Common myeloid progenitor, CD34-positive (primary cell): ENCODE measurements around the gene DUOXA2.
A peak's percentile ranks its signal among the peaks of the same experiment; 100 is the strongest.

Experiments
- CTCF ChIA-PET: fragments of 350-600 bp; sonication (Branson Sonifier 250); formaldehyde crosslinking; loops from one replicate; lab custom pipeline; 2021; ENCODE audit warnings: antibody characterized with exemption; lab: Charles Lee
- POLR2A ChIA-PET: fragments of 350-600 bp; sonication (Branson Sonifier 250); formaldehyde crosslinking; loops from one replicate; lab custom pipeline; 2021; ENCODE audit warnings: antibody characterized with exemption; lab: Charles Lee
- DNase-seq, 3 donors: peaks; one replicate each; pipeline versions ENCODE4 v3.0.0 to v3.0.0-alpha.2; 2013
- H3K27ac ChIP-seq, 2 experiments: 1 replicate in 1 of 2; 2 replicates in 1 of 2; pipeline ENCODE4 v1.7.0; 2013; ENCODE audit warnings: inconsistent platforms in 2 of 2, low read length in 2 of 2, mild to moderate bottlenecking in 2 of 2, low read depth in 1 of 2, moderate library complexity in 1 of 2; ENCODE audit not compliant: severe bottlenecking in 2 of 2, insufficient read depth in 1 of 2, poor library complexity in 1 of 2
- H3K27me3 ChIP-seq, 5 experiments: replicated peaks in 2 of 5; 1 replicate in 3 of 5; 2 replicates in 2 of 5; pipeline versions ENCODE4 v1.6.1 to v1.7.0; 2013; ENCODE audit warnings: low read length in 4 of 5, mild to moderate bottlenecking in 2 of 5, moderate library complexity in 2 of 5, inconsistent platforms in 1 of 5; ENCODE audit not compliant: insufficient read depth in 5 of 5, control insufficient read depth in 4 of 5
- H3K36me3 ChIP-seq, 4 experiments: 1 replicate in 2 of 4; 2 replicates in 2 of 4; pipeline versions ENCODE4 v1.6.1 to v1.7.0; 2013; ENCODE audit warnings: low read length in 3 of 4, control low read depth in 1 of 4, mild to moderate bottlenecking in 1 of 4; ENCODE audit not compliant: control insufficient read depth in 4 of 4, insufficient read depth in 4 of 4
- H3K4me1 ChIP-seq, 4 experiments: 1 replicate in 3 of 4; 2 replicates in 1 of 4; pipeline versions ENCODE4 v1.6.1 to v1.7.1; 2013; ENCODE audit warnings: low read length in 3 of 4, mild to moderate bottlenecking in 3 of 4, control low read depth in 1 of 4, inconsistent platforms in 1 of 4, moderate library complexity in 1 of 4; ENCODE audit not compliant: control insufficient read depth in 4 of 4, insufficient read depth in 4 of 4; ENCODE audit errors: control extremely low read depth in 1 of 4
- H3K4me3 ChIP-seq, 7 experiments: 1 replicate in 4 of 7; 2 replicates in 3 of 7; pipeline versions ENCODE4 v1.5.1 to v1.7.0; 2013; ENCODE audit warnings: mild to moderate bottlenecking in 7 of 7, low read length in 6 of 7, moderate library complexity in 6 of 7, inconsistent platforms in 2 of 7, low read depth in 2 of 7, control low read depth in 1 of 7; ENCODE audit not compliant: insufficient read depth in 4 of 7, control insufficient read depth in 1 of 7; ENCODE audit errors: extremely low read depth in 1 of 7
- H3K9me3 ChIP-seq, 5 experiments: 1 replicate in 4 of 5; 2 replicates in 1 of 5; pipeline versions ENCODE4 v1.6.1 to v1.7.1; 2013; ENCODE audit warnings: low read length in 4 of 5, mild to moderate bottlenecking in 2 of 5, inconsistent platforms in 1 of 5, low read depth in 1 of 5, moderate library complexity in 1 of 5; ENCODE audit not compliant: control insufficient read depth in 4 of 5, insufficient read depth in 2 of 5; ENCODE audit errors: control extremely low read depth in 1 of 5
- whole genome bisulfite sequencing: methylation state at CpG from one replicate; pipeline ENCODE4 v1.1.5; 2013; ENCODE audit not compliant: insufficient coverage; 5-methylcytosine and 5-hydroxymethylcytosine counted together

DUOXA2 gene

DNA sequence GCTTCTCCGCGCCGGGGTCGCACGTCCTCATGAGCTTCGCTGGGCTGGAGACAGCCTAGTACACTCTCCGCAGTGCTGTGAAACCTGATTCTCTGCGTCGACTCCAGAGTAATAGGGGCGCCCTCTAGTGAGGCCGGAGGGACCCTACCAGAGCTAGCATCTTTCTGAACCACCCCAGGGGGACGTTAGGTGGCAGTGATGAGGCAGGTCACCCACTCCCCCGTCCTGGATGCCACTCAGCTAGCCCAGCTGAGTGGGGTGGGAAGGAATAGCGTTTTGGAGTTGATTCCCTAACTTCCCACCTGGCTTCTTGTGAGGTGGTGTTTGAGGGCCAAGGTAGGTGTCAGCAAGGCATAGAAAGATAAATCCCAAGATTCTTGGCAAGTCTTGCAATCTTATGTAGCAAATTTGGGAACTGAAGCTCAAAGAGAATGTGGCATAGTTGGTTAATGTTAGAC, 4.0 kb downstream of the DUOXA2 start:
- Histone ChIP-seq H3K4me1 (peaks cover 0 to 34% (median 18%) of the 10 kb centered on the region in 4 experiments), H3K4me3 (peak overlapping the region in 4 of 7 experiments; percentile 10 to 58 (median 56)), H3K27ac (no peak overlapping the region), H3K27me3 (peaks cover 0 to 67% (median 49%) of the 10 kb centered on the region in 5 experiments), H3K9me3 (no peaks in the 10 kb centered on the region), H3K36me3 (no peaks in the 10 kb centered on the region)
- peak; percentile 89 to 94 (median 91) for DNase-seq
- ChIA-PET CTCF (interaction anchor here (0.6 to 1.8 kb wide), 21 partner anchors 8 to 529 kb away, joined by 3 to 13 read pairs (median 4); partner anchors contain the start of genes DUOX1 and DUOXA1), POLR2A (no interaction called here)
- WGBS, result 0% methylated on average over 14 of the region's 14 CpGs

DNA sequence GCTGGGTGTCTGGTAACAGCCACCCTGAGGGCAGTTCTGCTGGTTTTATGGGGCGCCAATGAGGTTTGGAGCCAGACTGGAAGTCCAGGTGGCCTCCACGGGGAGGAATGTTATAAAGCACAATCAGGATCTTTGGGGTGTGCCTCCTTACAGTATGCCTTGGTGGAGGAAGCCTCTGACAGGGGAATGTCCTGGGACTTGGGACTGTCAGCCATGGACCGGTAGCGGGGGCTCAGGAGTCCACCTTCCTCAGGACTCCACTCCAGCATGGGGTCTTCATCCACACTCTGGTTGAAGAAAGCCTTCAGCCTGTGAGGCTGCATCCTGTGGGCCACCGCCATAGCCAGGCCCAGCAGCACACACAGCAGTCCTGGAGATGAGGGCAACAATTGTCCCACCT, 4.9 kb downstream of the DUOXA2 start:
- no peak overlapping the region for H3K27ac ChIP-seq
- peaks cover 1 to 67% (median 46%) of the 10 kb centered on the region in 5 experiments for H3K27me3 ChIP-seq
- H3K4me1 ChIP-seq, result peaks cover 0 to 26% (median 15%) of the 10 kb centered on the region in 4 experiments
- no peaks in the 10 kb centered on the region for H3K36me3 ChIP-seq
- DNase-seq, result no peak
- no peak overlapping the region for H3K4me3 ChIP-seq
- POLR2A ChIA-PET, result no interaction called here
- no peaks in the 10 kb centered on the region for H3K9me3 ChIP-seq
- CTCF ChIA-PET, result interaction anchor here (1.0 to 1.8 kb wide), 11 partner anchors 7 to 106 kb away, joined by 3 to 13 read pairs (median 5); partner anchors contain the start of genes DUOX1 and DUOXA1
- 96% methylated on average over 4 of the region's 5 CpGs for WGBS

DNA sequence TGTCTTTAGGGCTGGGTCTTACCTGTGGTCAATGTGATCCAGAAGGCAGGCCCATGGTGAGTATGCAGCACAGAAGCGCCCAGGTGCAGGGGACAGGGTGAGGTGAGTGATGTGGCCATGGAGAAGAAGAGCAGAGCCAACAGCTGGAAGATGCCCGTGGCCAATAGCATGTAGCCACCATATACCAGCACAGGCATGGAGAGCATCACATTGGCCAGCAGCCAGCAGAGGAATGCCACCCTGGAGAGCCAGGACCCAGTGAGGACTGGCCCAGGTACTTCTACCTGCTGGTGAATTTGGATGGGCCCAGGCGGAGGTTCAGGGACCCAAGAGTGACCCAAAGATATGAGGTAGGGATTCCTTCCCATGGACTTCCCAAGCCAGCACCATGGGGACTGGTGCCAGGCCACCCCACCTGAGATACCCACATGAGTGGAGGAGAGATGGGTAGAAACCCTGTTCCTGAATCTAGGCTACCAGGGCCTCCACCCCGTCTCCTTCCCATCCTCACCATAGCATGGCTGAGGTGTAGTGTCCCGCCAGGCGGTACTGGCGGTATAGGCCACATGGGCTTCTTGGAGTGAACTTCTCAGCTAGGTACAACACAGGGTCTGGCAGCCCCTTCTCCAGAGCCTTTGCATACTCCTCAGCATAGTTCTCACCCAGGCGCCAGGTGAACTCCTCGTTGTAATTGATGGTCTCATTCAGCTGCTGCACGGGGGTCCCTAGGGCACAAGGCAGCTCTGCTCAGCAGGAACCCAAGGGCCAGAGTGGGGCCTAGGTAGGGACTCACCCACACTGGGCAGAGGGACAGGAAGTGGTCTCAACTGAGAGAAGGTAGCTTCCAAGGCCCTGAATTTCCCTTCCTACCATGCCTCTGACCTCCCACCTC, 6.2 kb downstream of the DUOXA2 start:
- 93% methylated on average over 9 of the region's 10 CpGs for WGBS
- Histone ChIP-seq H3K4me1 (peaks cover 0 to 20% (median 11%) of the 10 kb centered on the region in 4 experiments), H3K36me3 (no peaks in the 10 kb centered on the region), H3K4me3 (no peak overlapping the region), H3K9me3 (no peaks in the 10 kb centered on the region), H3K27ac (no peak overlapping the region), H3K27me3 (peaks cover 2 to 65% (median 36%) of the 10 kb centered on the region in 5 experiments)
- no peak for DNase-seq
- ChIA-PET POLR2A (no interaction called here), CTCF (interaction anchor here (1.1 to 1.6 kb wide), 3 partner anchors 8 to 14 kb away, joined by 3 to 4 read pairs (median 3); no protein-coding TSS in a partner anchor)

DNA sequence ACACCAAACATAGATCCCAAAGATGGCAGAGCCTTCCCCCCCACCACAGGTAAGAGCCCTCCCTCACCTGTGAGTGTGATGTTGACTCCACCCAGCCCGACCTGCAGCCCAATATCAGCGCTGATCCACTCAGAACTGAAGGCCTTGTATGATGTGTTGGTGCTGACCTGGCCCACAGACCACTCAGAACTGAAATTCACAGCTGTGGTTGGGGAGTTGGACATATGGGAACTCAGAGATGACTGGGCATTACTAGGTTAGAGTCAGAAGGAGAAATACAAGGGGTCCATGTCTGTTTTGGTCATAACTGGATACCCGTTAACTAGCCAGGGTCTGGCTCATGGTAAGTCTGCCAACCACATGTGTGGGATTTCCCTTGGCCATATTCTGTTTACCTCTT, 6.9 kb downstream of the DUOXA2 start:
- H3K4me3 ChIP-seq, result no peak overlapping the region
- no peak for DNase-seq
- WGBS, result 100% methylated on average over 2 of the region's 3 CpGs
- POLR2A ChIA-PET, result no interaction called here
- no peak overlapping the region for H3K27ac ChIP-seq
- CTCF ChIA-PET, result interaction anchor here (1.0 to 1.6 kb wide), 5 partner anchors 8 to 14 kb away, joined by 3 to 5 read pairs (median 3); no protein-coding TSS in a partner anchor
- no peaks in the 10 kb centered on the region for H3K36me3 ChIP-seq
- H3K9me3 ChIP-seq, result no peaks in the 10 kb centered on the region
- peaks cover 2 to 62% (median 30%) of the 10 kb centered on the region in 5 experiments for H3K27me3 ChIP-seq
- peaks cover 0 to 20% (median 11%) of the 10 kb centered on the region in 4 experiments for H3K4me1 ChIP-seq

DNA sequence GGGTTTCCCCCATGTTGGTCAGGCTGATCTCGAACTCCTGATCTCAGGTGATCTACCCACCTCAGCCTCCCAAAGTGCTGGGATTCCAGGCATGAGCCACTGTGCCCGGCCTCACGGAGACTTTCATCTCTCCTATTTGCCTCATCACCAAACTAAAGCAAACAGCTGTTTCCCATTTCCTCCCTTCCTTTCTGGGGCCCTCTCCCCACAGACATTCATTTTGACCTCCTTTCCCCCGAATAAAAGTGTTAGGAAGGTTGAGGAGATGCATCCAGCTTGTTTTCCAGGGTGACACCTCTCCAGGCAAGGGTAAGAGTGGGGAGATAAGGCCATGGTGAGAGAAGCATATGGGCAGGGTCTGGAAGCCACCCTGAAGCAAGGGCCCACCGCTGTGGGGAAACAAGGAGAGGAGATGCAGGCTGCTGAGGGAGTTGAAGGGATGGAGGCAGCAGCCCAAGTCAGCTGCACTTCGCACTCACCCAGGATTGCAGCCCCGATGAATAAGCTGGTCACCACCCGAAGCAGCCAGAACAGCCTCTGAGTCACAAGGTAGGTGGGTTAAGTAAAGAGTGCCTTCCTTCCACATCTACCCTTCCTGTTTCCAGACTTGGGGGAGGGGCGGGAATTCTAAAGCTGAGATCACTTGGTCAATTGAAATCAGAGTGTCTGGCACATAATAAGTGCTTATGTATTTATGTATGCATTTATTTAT, 7.7 kb downstream of the DUOXA2 start:
- no peak for DNase-seq
- WGBS, result 59% methylated on average over 5 of the region's 9 CpGs
- CTCF ChIA-PET, result interaction anchor here (1.0 to 1.7 kb wide), 6 partner anchors 9 to 85 kb away, joined by 3 to 5 read pairs (median 4); no protein-coding TSS in a partner anchor

DNA sequence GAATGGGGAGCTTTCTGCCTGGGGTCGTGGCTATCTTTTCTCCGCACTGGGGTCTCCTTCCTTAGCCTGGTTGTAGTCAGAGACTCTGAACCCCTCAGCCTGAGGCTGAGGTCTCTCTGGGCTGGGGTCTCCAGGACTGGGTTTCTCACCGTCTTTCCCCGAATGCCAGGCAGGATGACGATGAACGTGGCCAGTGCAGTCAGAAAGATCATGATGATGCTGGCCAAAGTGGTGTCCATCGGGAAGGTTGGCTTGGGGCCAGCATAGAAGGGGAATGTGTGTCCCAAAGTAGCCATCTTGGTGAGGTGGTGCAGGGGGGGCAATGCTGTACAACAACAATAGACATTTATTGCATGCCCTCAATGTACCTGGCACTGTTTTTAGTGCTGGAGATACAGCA, 8.6 kb downstream of the DUOXA2 start:
- H3K4me3 ChIP-seq, result no peak overlapping the region
- CTCF ChIA-PET, result interaction anchor here (1.4 to 1.7 kb wide), 4 partner anchors 21 to 85 kb away, joined by 3 to 4 read pairs (median 4); no protein-coding TSS in a partner anchor

More for the DNA sequence above, 7.7 kb downstream of the DUOXA2 start:
- Histone ChIP-seq H3K27ac (no peak overlapping the region), H3K36me3 (no peaks in the 10 kb centered on the region), H3K27me3 (peaks cover 2 to 53% (median 34%) of the 10 kb centered on the region in 5 experiments), H3K4me1 (peaks cover 0 to 12% (median 7%) of the 10 kb centered on the region in 4 experiments), H3K9me3 (no peaks in the 10 kb centered on the region), H3K4me3 (no peak overlapping the region)
- POLR2A ChIA-PET, result no interaction called here

More for the DNA sequence above, 8.6 kb downstream of the DUOXA2 start:
- peaks cover 0 to 6% (median 3%) of the 10 kb centered on the region in 4 experiments for H3K4me1 ChIP-seq
- WGBS, result 94% methylated on average over 7 of the region's 7 CpGs
- H3K9me3 ChIP-seq, result no peaks in the 10 kb centered on the region
- no peak overlapping the region for H3K27ac ChIP-seq
- no peak for DNase-seq
- no peaks in the 10 kb centered on the region for H3K36me3 ChIP-seq
- POLR2A ChIA-PET, result no interaction called here
- peaks cover 5 to 52% (median 28%) of the 10 kb centered on the region in 5 experiments for H3K27me3 ChIP-seq
